Activated T-cell treated with anti-CD3 and anti-CD28 coated beads, Interleukin-2, amount 50 U/mL, for 4 hours (primary cell): ENCODE data around the gene ITGB4. TPM values are rescaled to one million over a fixed set of nuclear protein-coding genes. Genes with fewer than 3 reads are reported as not detected.

Experiments used
- ATAC-seq, 2 donors: fragments of 200-7000 bp; cut with Tn5 transposase; one replicate each; pipeline ENCODE4 v1.10.0; 2021
- DNase-seq: peaks from one replicate; pipeline ENCODE4 v3.0.0-alpha.2; 2020
- H3K27me3 Mint-ChIP-seq: one replicate; pipeline ENCODE4 v1.8.0; 2021; ENCODE audit warnings: low read depth, mixed read lengths
- H3K36me3 Mint-ChIP-seq: one replicate; pipeline ENCODE4 v1.8.0; 2022; ENCODE audit warnings: mixed read lengths; ENCODE audit not compliant: insufficient read depth
- H3K4me1 Mint-ChIP-seq: one replicate; pipeline ENCODE4 v1.8.0; 2021; ENCODE audit warnings: low read depth, mixed read lengths
- H3K4me3 Mint-ChIP-seq: one replicate; pipeline ENCODE4 v1.8.0; 2021; ENCODE audit warnings: mild to moderate bottlenecking, moderate library complexity, mixed read lengths
- H3K9me3 Mint-ChIP-seq: one replicate; pipeline ENCODE4 v1.8.0; 2021; ENCODE audit warnings: mixed read lengths
- total RNA-seq, 3 donors: library from RNA; stranded (reverse); gene quantifications; one replicate each; pipeline ENCODE4 v1.2.1, GENCODE V29; 2021

The ITGB4 gene
- total RNA-seq, 3 donors from 2014 or later: 0.63 to 2.3 (median 1.6) TPM

- H3K4me3 Mint-ChIP-seq: no peak overlapping the region
- H3K4me1 Mint-ChIP-seq: peaks cover 42% of the 10 kb centered on the region
- no peak for ATAC-seq
- no peak for DNase-seq
- no peaks in the 10 kb centered on the region for H3K27me3 Mint-ChIP-seq
- H3K9me3 Mint-ChIP-seq: no peaks in the 10 kb centered on the region
- peaks cover 30% of the 10 kb centered on the region for H3K36me3 Mint-ChIP-seq
These were observed 29.2 kb upstream of the ITGB4 start for GRCh38 chr17:75691801-75692626.

GRCh38 chr17:75692976-75693375 is 28.3 kb upstream of the ITGB4 start:
- DNase-seq (no peak), ATAC-seq (no peak)
- Mint-ChIP-seq H3K4me3 (no peak overlapping the region), H3K36me3 (peaks cover 32% of the 10 kb centered on the region), H3K27me3 (no peaks in the 10 kb centered on the region), H3K9me3 (no peaks in the 10 kb centered on the region), H3K4me1 (peaks cover 37% of the 10 kb centered on the region)

GRCh38 chr17:75693500-75694481 is 27.5 kb upstream of the ITGB4 start:
- H3K36me3 Mint-ChIP-seq: peaks cover 31% of the 10 kb centered on the region
- no peaks in the 10 kb centered on the region for H3K27me3 Mint-ChIP-seq
- no peak overlapping the region for H3K4me3 Mint-ChIP-seq
- H3K4me1 Mint-ChIP-seq: peaks cover 29% of the 10 kb centered on the region
- no peak for ATAC-seq
- no peaks in the 10 kb centered on the region for H3K9me3 Mint-ChIP-seq
- DNase-seq: no peak

GRCh38 chr17:75694536-75694935 is 26.7 kb upstream of the ITGB4 start:
- no peaks in the 10 kb centered on the region for H3K27me3 Mint-ChIP-seq
- ATAC-seq: no peak
- H3K4me3 Mint-ChIP-seq: no peak overlapping the region
- H3K9me3 Mint-ChIP-seq: no peaks in the 10 kb centered on the region
- H3K4me1 Mint-ChIP-seq: peaks cover 21% of the 10 kb centered on the region
- peaks cover 33% of the 10 kb centered on the region for H3K36me3 Mint-ChIP-seq
- no peak for DNase-seq

- Mint-ChIP-seq H3K27me3 (no peaks in the 10 kb centered on the region), H3K9me3 (no peaks in the 10 kb centered on the region), H3K36me3 (peaks cover 34% of the 10 kb centered on the region), H3K4me3 (no peak overlapping the region), H3K4me1 (peaks cover 18% of the 10 kb centered on the region)
- DNase-seq (no peak), ATAC-seq (no peak)
These were observed 26.0 kb upstream of the ITGB4 start for GRCh38 chr17:75695141-75695829.

GRCh38 chr17:75695830-75696271 is 25.4 kb upstream of the ITGB4 start:
- no peaks in the 10 kb centered on the region for H3K9me3 Mint-ChIP-seq
- no peak for ATAC-seq
- H3K27me3 Mint-ChIP-seq: no peaks in the 10 kb centered on the region
- no peak for DNase-seq
- peaks cover 12% of the 10 kb centered on the region for H3K4me1 Mint-ChIP-seq
- H3K4me3 Mint-ChIP-seq: no peak overlapping the region
- peaks cover 39% of the 10 kb centered on the region for H3K36me3 Mint-ChIP-seq

GRCh38 chr17:75697651-75698291 is 23.5 kb upstream of the ITGB4 start:
- H3K27me3 Mint-ChIP-seq: no peaks in the 10 kb centered on the region
- H3K4me3 Mint-ChIP-seq: no peak overlapping the region
- DNase-seq (no peak), ATAC-seq (no peak)
- no peaks in the 10 kb centered on the region for H3K4me1 Mint-ChIP-seq
- peaks cover 45% of the 10 kb centered on the region for H3K36me3 Mint-ChIP-seq
- H3K9me3 Mint-ChIP-seq: no peaks in the 10 kb centered on the region

GRCh38 chr17:75698659-75699058 is 22.6 kb upstream of the ITGB4 start:
- Mint-ChIP-seq H3K4me3 (no peak overlapping the region), H3K9me3 (no peaks in the 10 kb centered on the region), H3K27me3 (no peaks in the 10 kb centered on the region), H3K4me1 (no peaks in the 10 kb centered on the region), H3K36me3 (peaks cover 43% of the 10 kb centered on the region)
- DNase-seq (no peak), ATAC-seq (no peak)

- Mint-ChIP-seq H3K9me3 (no peaks in the 10 kb centered on the region), H3K4me1 (no peaks in the 10 kb centered on the region), H3K27me3 (no peaks in the 10 kb centered on the region), H3K36me3 (peaks cover 40% of the 10 kb centered on the region), H3K4me3 (no peak overlapping the region)
- DNase-seq (no peak), ATAC-seq (no peak)
These were observed 20.0 kb upstream of the ITGB4 start for GRCh38 chr17:75701288-75701687.

- Mint-ChIP-seq H3K36me3 (peaks cover 45% of the 10 kb centered on the region), H3K4me1 (no peaks in the 10 kb centered on the region), H3K4me3 (no peak overlapping the region), H3K9me3 (no peaks in the 10 kb centered on the region), H3K27me3 (no peaks in the 10 kb centered on the region)
- DNase-seq (no peak), ATAC-seq (no peak)
These were observed 18.1 kb upstream of the ITGB4 start for GRCh38 chr17:75703191-75703590.

GRCh38 chr17:75703591-75703990 is 17.7 kb upstream of the ITGB4 start:
- Mint-ChIP-seq H3K36me3 (peaks cover 49% of the 10 kb centered on the region), H3K4me1 (no peaks in the 10 kb centered on the region), H3K4me3 (no peak overlapping the region), H3K9me3 (no peaks in the 10 kb centered on the region), H3K27me3 (no peaks in the 10 kb centered on the region)
- DNase-seq: no peak
- ATAC-seq: no peak

GRCh38 chr17:75704963-75705875 is 16.0 kb upstream of the ITGB4 start:
- no peaks in the 10 kb centered on the region for H3K4me1 Mint-ChIP-seq
- no peak overlapping the region for H3K4me3 Mint-ChIP-seq
- H3K27me3 Mint-ChIP-seq: no peaks in the 10 kb centered on the region
- ATAC-seq (no peak), DNase-seq (no peak)
- H3K9me3 Mint-ChIP-seq: no peaks in the 10 kb centered on the region
- H3K36me3 Mint-ChIP-seq: peaks cover 45% of the 10 kb centered on the region
